IPS-20b (cell line): ENCODE data around the gene ENO4.

ENCODE experiments used
- H3K27ac ChIP-seq: one replicate; pipeline ENCODE4 v1.5.1; 2013; ENCODE audit warnings: low read length
- H3K27me3 ChIP-seq: 2 replicates; pipeline ENCODE4 v1.6.1; 2013; ENCODE audit warnings: mild to moderate bottlenecking, low read length, inconsistent platforms; ENCODE audit not compliant: insufficient read depth
- H3K36me3 ChIP-seq: 2 replicates; pipeline ENCODE4 v1.6.1; 2013; ENCODE audit warnings: low read depth, mild to moderate bottlenecking, inconsistent platforms, low read length, moderate library complexity; ENCODE audit not compliant: insufficient read depth
- H3K4me1 ChIP-seq: 2 replicates; pipeline ENCODE4 v1.6.1; 2013; ENCODE audit warnings: mild to moderate bottlenecking, control low read depth, inconsistent platforms, low read length, moderate library complexity; ENCODE audit not compliant: insufficient read depth
- H3K4me3 ChIP-seq: 2 replicates; pipeline ENCODE4 v1.5.1; 2013; ENCODE audit warnings: mild to moderate bottlenecking, low read length, inconsistent platforms
- H3K9ac ChIP-seq: 2 replicates; pipeline ENCODE4 v1.6.1; 2013; ENCODE audit warnings: low read depth, mild to moderate bottlenecking, inconsistent platforms, low read length, moderate library complexity
- H3K9me3 ChIP-seq: 2 replicates; pipeline ENCODE4 v1.6.1; 2013; ENCODE audit warnings: mild to moderate bottlenecking, low read depth, low read length, inconsistent platforms; ENCODE audit not compliant: insufficient read depth

The ENO4 gene

GRCh38 chr10:116852246-116852645 lies 2.9 kb downstream of the ENO4 start:
- Histone ChIP-seq H3K9me3 (no peaks in the 10 kb centered on the region), H3K27ac (no peak overlapping the region), H3K27me3 (peaks cover 33% of the 10 kb centered on the region), H3K4me3 (no peak overlapping the region), H3K4me1 (peaks cover 12% of the 10 kb centered on the region; the same call in 1 of the 2 replicates), H3K9ac (no peak overlapping the region), H3K36me3 (no peaks in the 10 kb centered on the region)

- Histone ChIP-seq H3K36me3 (no peaks in the 10 kb centered on the region), H3K9ac (no peak overlapping the region), H3K4me1 (peaks cover 11% of the 10 kb centered on the region; the same call in 1 of the 2 replicates), H3K9me3 (peaks cover 5% of the 10 kb centered on the region; the same call in 1 of the 2 replicates), H3K27ac (no peak overlapping the region), H3K27me3 (peaks cover 23% of the 10 kb centered on the region), H3K4me3 (no peak overlapping the region)
These were observed 4.0 kb downstream of the ENO4 start for GRCh38 chr10:116853287-116853686.

- peaks cover 8% of the 10 kb centered on the region; the same call in 1 of the 2 replicates for H3K4me1 ChIP-seq
- H3K9ac ChIP-seq: no peak overlapping the region
- H3K27ac ChIP-seq: no peak overlapping the region
- H3K9me3 ChIP-seq: peaks cover 6% of the 10 kb centered on the region; the same call in 1 of the 2 replicates
- H3K27me3 ChIP-seq: peaks cover 20% of the 10 kb centered on the region
- no peak overlapping the region for H3K4me3 ChIP-seq
- no peaks in the 10 kb centered on the region for H3K36me3 ChIP-seq
These were observed 4.4 kb downstream of the ENO4 start for GRCh38 chr10:116853701-116854100.

- Histone ChIP-seq H3K4me1 (no peaks in the 10 kb centered on the region), H3K27me3 (no peaks in the 10 kb centered on the region), H3K27ac (no peak overlapping the region), H3K36me3 (no peaks in the 10 kb centered on the region), H3K9me3 (peaks cover 6% of the 10 kb centered on the region; the same call in 1 of the 2 replicates), H3K4me3 (no peak overlapping the region), H3K9ac (no peak overlapping the region)
These were observed 7.9 kb downstream of the ENO4 start for GRCh38 chr10:116857156-116857555.

- Histone ChIP-seq H3K4me3 (no peak overlapping the region), H3K36me3 (no peaks in the 10 kb centered on the region), H3K27ac (no peak overlapping the region)
These were observed 12.5 kb downstream of the ENO4 start for GRCh38 chr10:116861796-116862195.

GRCh38 chr10:116864436-116864835 lies 15.1 kb downstream of the ENO4 start:
- no peaks in the 10 kb centered on the region for H3K27me3 ChIP-seq
- no peaks in the 10 kb centered on the region for H3K9me3 ChIP-seq
- H3K27ac ChIP-seq: no peak overlapping the region
- H3K36me3 ChIP-seq: no peaks in the 10 kb centered on the region
- H3K4me1 ChIP-seq: 0 out of 2 replicates have a peak, but pooled peaks cover 3% of the 10 kb centered on the region
- no peak overlapping the region for H3K4me3 ChIP-seq
- no peak overlapping the region for H3K9ac ChIP-seq

More at GRCh38 chr10:116861796-116862195, 12.5 kb downstream of the ENO4 start:
- Histone ChIP-seq H3K9ac (no peak overlapping the region), H3K27me3 (no peaks in the 10 kb centered on the region), H3K9me3 (peaks cover 6% of the 10 kb centered on the region; the same call in 1 of the 2 replicates), H3K4me1 (no peaks in the 10 kb centered on the region)

GRCh38 chr10:116866066-116866465 lies 16.8 kb downstream of the ENO4 start:
- Histone ChIP-seq H3K9ac (no peak overlapping the region), H3K27ac (no peak overlapping the region), H3K9me3 (no peaks in the 10 kb centered on the region), H3K4me1 (0 out of 2 replicates have a peak, but pooled peaks cover 7% of the 10 kb centered on the region), H3K36me3 (no peaks in the 10 kb centered on the region), H3K4me3 (no peak overlapping the region), H3K27me3 (no peaks in the 10 kb centered on the region)

- H3K9me3 ChIP-seq: no peaks in the 10 kb centered on the region
- H3K4me3 ChIP-seq: no peak overlapping the region
- 0 out of 2 replicates have a peak, but pooled peaks cover 7% of the 10 kb centered on the region for H3K4me1 ChIP-seq
- no peak overlapping the region for H3K9ac ChIP-seq
- no peaks in the 10 kb centered on the region for H3K27me3 ChIP-seq
- no peaks in the 10 kb centered on the region for H3K36me3 ChIP-seq
- no peak overlapping the region for H3K27ac ChIP-seq
These were observed 17.8 kb downstream of the ENO4 start for GRCh38 chr10:116866987-116867595.

GRCh38 chr10:116868198-116868676 lies 18.9 kb downstream of the ENO4 start:
- Histone ChIP-seq H3K9me3 (no peaks in the 10 kb centered on the region), H3K4me3 (no peak overlapping the region), H3K36me3 (no peaks in the 10 kb centered on the region), H3K9ac (no peak overlapping the region), H3K27ac (no peak overlapping the region), H3K27me3 (no peaks in the 10 kb centered on the region), H3K4me1 (peaks cover 14% of the 10 kb centered on the region; the same call in 1 of the 2 replicates)

GRCh38 chr10:116868722-116869121 lies 19.4 kb downstream of the ENO4 start:
- H3K4me1 ChIP-seq: peaks cover 19% of the 10 kb centered on the region
- no peak overlapping the region for H3K27ac ChIP-seq
- H3K27me3 ChIP-seq: no peaks in the 10 kb centered on the region
- no peaks in the 10 kb centered on the region for H3K36me3 ChIP-seq
- H3K4me3 ChIP-seq: no peak overlapping the region
- no peaks in the 10 kb centered on the region for H3K9me3 ChIP-seq
- no peak overlapping the region for H3K9ac ChIP-seq

GRCh38 chr10:116870949-116871348 lies 21.6 kb downstream of the ENO4 start:
- no peaks in the 10 kb centered on the region for H3K36me3 ChIP-seq
- peaks cover 29% of the 10 kb centered on the region for H3K4me1 ChIP-seq
- no peak overlapping the region for H3K27ac ChIP-seq
- no peak overlapping the region for H3K4me3 ChIP-seq
- H3K9ac ChIP-seq: no peak overlapping the region
- no peaks in the 10 kb centered on the region for H3K27me3 ChIP-seq
- no peaks in the 10 kb centered on the region for H3K9me3 ChIP-seq

GRCh38 chr10:116873134-116873533 lies 23.8 kb downstream of the ENO4 start:
- Histone ChIP-seq H3K27me3 (no peaks in the 10 kb centered on the region), H3K27ac (no peak overlapping the region), H3K36me3 (no peaks in the 10 kb centered on the region), H3K9ac (peak overlapping the region; percentile 26; the same call in 1 of the 2 replicates), H3K4me1 (peaks cover 29% of the 10 kb centered on the region), H3K9me3 (no peaks in the 10 kb centered on the region), H3K4me3 (no peak overlapping the region)
